HG03439 (cell line): Measurements from ENCODE around the gene RGS7.
"Not testable (repeated sequence)": the region's sequence is repeated elsewhere in the genome, so short reads cannot be mapped to it uniquely, and the experiment has no call there.

ENCODE experiments used
- ATAC-seq: cut with Tn5 transposase; IDR thresholded peaks from one replicate; pipeline ENCODE4 v1.9.1; 2021; ENCODE audit warnings: mild to moderate bottlenecking, moderate library complexity; ENCODE audit not compliant: unreplicated experiment

Gene RGS7

GRCh38 chr1:241142493-241142892 lies 214.5 kb downstream of the RGS7 start:
- ATAC-seq = no peak

GRCh38 chr1:241141646-241142045 lies 215.4 kb downstream of the RGS7 start:
- not testable (repeated sequence) for ATAC-seq

GRCh38 chr1:241140670-241141069 lies 216.3 kb downstream of the RGS7 start:
- no peak for ATAC-seq

GRCh38 chr1:241139047-241139446 lies 218.0 kb downstream of the RGS7 start:
- ATAC-seq = no peak

- no peak for ATAC-seq
These were observed 218.8 kb downstream of the RGS7 start for GRCh38 chr1:241138248-241138647.

GRCh38 chr1:241136389-241136788 lies 220.6 kb downstream of the RGS7 start:
- ATAC-seq = no peak

GRCh38 chr1:241131636-241132194 lies 225.3 kb downstream of the RGS7 start:
- ATAC-seq = no peak

- ATAC-seq = no peak
These were observed 226.1 kb downstream of the RGS7 start for GRCh38 chr1:241130881-241131280.

GRCh38 chr1:241129207-241129960 lies 227.6 kb downstream of the RGS7 start:
- no peak for ATAC-seq

GRCh38 chr1:241125286-241125685 lies 231.7 kb downstream of the RGS7 start:
- ATAC-seq = no peak

GRCh38 chr1:241118049-241118448 lies 239.0 kb downstream of the RGS7 start:
- ATAC-seq = no peak

- ATAC-seq = no peak
These were observed 241.2 kb downstream of the RGS7 start for GRCh38 chr1:241115784-241116183.

- no peak for ATAC-seq
These were observed 242.2 kb downstream of the RGS7 start for GRCh38 chr1:241114699-241115233.

GRCh38 chr1:241113557-241113956 lies 243.4 kb downstream of the RGS7 start:
- no peak for ATAC-seq

GRCh38 chr1:241109039-241109438 lies 248.0 kb downstream of the RGS7 start:
- no peak for ATAC-seq

- ATAC-seq = no peak
These were observed 251.9 kb downstream of the RGS7 start for GRCh38 chr1:241105147-241105546.

GRCh38 chr1:241102664-241103063 lies 254.3 kb downstream of the RGS7 start:
- no peak for ATAC-seq

- no peak for ATAC-seq
These were observed 255.4 kb downstream of the RGS7 start for GRCh38 chr1:241101622-241102021.

GRCh38 chr1:241097479-241097878 lies 259.5 kb downstream of the RGS7 start:
- ATAC-seq = no peak

- no peak for ATAC-seq
These were observed 260.0 kb downstream of the RGS7 start for GRCh38 chr1:241096982-241097381.

- ATAC-seq = no peak
These were observed 261.2 kb downstream of the RGS7 start for GRCh38 chr1:241095847-241096246.

GRCh38 chr1:241090798-241091197 lies 266.2 kb downstream of the RGS7 start:
- no peak for ATAC-seq
